Measurements from ENCODE around the gene SELENOH.
"Not testable (repeated sequence)": the region's sequence is repeated elsewhere in the genome, so short reads cannot be mapped to it uniquely, and the experiment has no call there.

SELENOH gene

GRCh38 chr11:57741132-57742086 lies at the start of gene SELENOH:
Gene SELENOH (plus strand): TSS chr11:57741491. CDS start chr11:57741596, 105 bp downstream.
- in situ Hi-C loops (cut with MboI; ENCODE audit: low sequenced_read_pairs) = no loop called here

GRCh38 chr11:57698843-57699365 lies 42.4 kb upstream of the SELENOH start:
- in situ Hi-C loops (cut with MboI; ENCODE audit: low sequenced_read_pairs) = loop anchor here (10.0 kb wide), 1 partner anchor 106 kb away; no protein-coding TSS in a partner anchor

GRCh38 chr11:57699813-57700212 lies 41.5 kb upstream of the SELENOH start:
- in situ Hi-C loops (cut with MboI; ENCODE audit: low sequenced_read_pairs) = loop anchor here (10.0 kb wide), 1 partner anchor 105 kb away; no protein-coding TSS in a partner anchor

GRCh38 chr11:57700425-57700824 lies 40.9 kb upstream of the SELENOH start:
- in situ Hi-C loops (cut with MboI; ENCODE audit: low sequenced_read_pairs) = no loop called here

GRCh38 chr11:57703341-57703740 lies 38.0 kb upstream of the SELENOH start:
- in situ Hi-C loops (cut with MboI; ENCODE audit: low sequenced_read_pairs) = no loop called here

GRCh38 chr11:57704932-57705331 lies 36.4 kb upstream of the SELENOH start:
- in situ Hi-C loops (cut with MboI; ENCODE audit: low sequenced_read_pairs) = no loop called here

- in situ Hi-C loops (cut with MboI; ENCODE audit: low sequenced_read_pairs) = not testable (repeated sequence)
Observed at GRCh38 chr11:57705432-57705831, 35.9 kb upstream of the SELENOH start.

- in situ Hi-C loops (cut with MboI; ENCODE audit: low sequenced_read_pairs) = no loop called here
Observed at GRCh38 chr11:57709802-57710367, 31.4 kb upstream of the SELENOH start.

GRCh38 chr11:57711414-57712255 lies 29.7 kb upstream of the SELENOH start, which contains the start of gene MED19:
Gene MED19 (minus strand): TSS chr11:57712215. CDS start chr11:57712179, 36 bp downstream.
- in situ Hi-C loops (cut with MboI; ENCODE audit: low sequenced_read_pairs) = no loop called here

GRCh38 chr11:57712256-57713150 lies 28.8 kb upstream of the SELENOH start, which contains the start of gene TMX2:
Gene TMX2 (plus strand): TSS chr11:57712593. CDS start chr11:57712619, 26 bp downstream.
- in situ Hi-C loops (cut with MboI; ENCODE audit: low sequenced_read_pairs) = no loop called here

- in situ Hi-C loops (cut with MboI; ENCODE audit: low sequenced_read_pairs) = no loop called here
Observed at GRCh38 chr11:57713835-57714234, 27.5 kb upstream of the SELENOH start.

- in situ Hi-C loops (cut with MboI; ENCODE audit: low sequenced_read_pairs) = not testable (repeated sequence)
Observed at GRCh38 chr11:57716726-57717125, 24.6 kb upstream of the SELENOH start.

- in situ Hi-C loops (cut with MboI; ENCODE audit: low sequenced_read_pairs) = no loop called here
Observed at GRCh38 chr11:57727185-57727584, 14.1 kb upstream of the SELENOH start.

GRCh38 chr11:57728829-57729228 lies 12.5 kb upstream of the SELENOH start:
- in situ Hi-C loops (cut with MboI; ENCODE audit: low sequenced_read_pairs) = no loop called here

- in situ Hi-C loops (cut with MboI; ENCODE audit: low sequenced_read_pairs) = no loop called here
Observed at GRCh38 chr11:57729479-57729878, 11.8 kb upstream of the SELENOH start.

GRCh38 chr11:57732661-57733060 lies 8.6 kb upstream of the SELENOH start:
- in situ Hi-C loops (cut with MboI; ENCODE audit: low sequenced_read_pairs) = no loop called here

- in situ Hi-C loops (cut with MboI; ENCODE audit: low sequenced_read_pairs) = no loop called here
Observed at GRCh38 chr11:57735619-57736298, 5.5 kb upstream of the SELENOH start.

- in situ Hi-C loops (cut with MboI; ENCODE audit: low sequenced_read_pairs) = no loop called here
Observed at GRCh38 chr11:57742087-57742452, 779 bp downstream of the SELENOH start.

- in situ Hi-C loops (cut with MboI; ENCODE audit: low sequenced_read_pairs) = no loop called here
Observed at GRCh38 chr11:57744357-57744756, 3.1 kb downstream of the SELENOH start.
